Measurements from ENCODE around the gene IGF2BP2.

GRCh38 chr3:185645596-185646381, 179.1 kb downstream of the IGF2BP2 start:
- TF ChIP-seq SP1 (IDR thresholded peaks at IDR 0.05) (no peak), SP1 (CRISPR knock-in tag; IDR thresholded peaks at IDR 0.05) (no peak), RAD21 (CRISPR knock-in tag; IDR thresholded peaks at IDR 0.05) (no peak), GMEB1 (CRISPR knock-in tag; IDR thresholded peaks at IDR 0.05; ENCODE audit: borderline replicate concordance) (no peak), AFF4 (CRISPR knock-in tag; IDR thresholded peaks at IDR 0.05) (no peak), POLR2AphosphoS5 (IDR thresholded peaks at IDR 0.05; ENCODE audit: low read depth, low read length) (no peak), ZNF343 (CRISPR knock-in tag; IDR thresholded peaks at IDR 0.05) (no peak)
